Frontal cortex (tissue), 4 donors: ENCODE results near the gene PHACTR4. TPM values are rescaled to one million over a fixed set of nuclear protein-coding genes. Genes with fewer than 3 reads are reported as not detected.
A peak's percentile ranks its signal among the peaks of the same experiment; 100 is the strongest.
"Not testable (repeated sequence)": the region's sequence is repeated elsewhere in the genome, so short reads cannot be mapped to it uniquely, and the experiment has no call there.

Experiments
- DNase-seq, 2 donors: peaks; one replicate each; pipeline ENCODE4 v3.0.0; 2012; ENCODE audit warnings: low spot score in 2 of 2
- FAIRE-seq: peaks from 2 replicates; lab custom pipeline; 2012; peaks lifted over from hg19 to GRCh38; lab: Jason Lieb, UNC
- total RNA-seq: library from RNA; depleted of rRNA; stranded (reverse); fragments of >200 nt; gene quantifications from one replicate; pipeline ENCODE4 v1.2.3, GENCODE V29; 2014
- donor health status: control.
- donor health status: control.
- donor health status: control.

Gene PHACTR4
- total RNA-seq, 1 donor from 2014 or later = 10.6 TPM

DNA sequence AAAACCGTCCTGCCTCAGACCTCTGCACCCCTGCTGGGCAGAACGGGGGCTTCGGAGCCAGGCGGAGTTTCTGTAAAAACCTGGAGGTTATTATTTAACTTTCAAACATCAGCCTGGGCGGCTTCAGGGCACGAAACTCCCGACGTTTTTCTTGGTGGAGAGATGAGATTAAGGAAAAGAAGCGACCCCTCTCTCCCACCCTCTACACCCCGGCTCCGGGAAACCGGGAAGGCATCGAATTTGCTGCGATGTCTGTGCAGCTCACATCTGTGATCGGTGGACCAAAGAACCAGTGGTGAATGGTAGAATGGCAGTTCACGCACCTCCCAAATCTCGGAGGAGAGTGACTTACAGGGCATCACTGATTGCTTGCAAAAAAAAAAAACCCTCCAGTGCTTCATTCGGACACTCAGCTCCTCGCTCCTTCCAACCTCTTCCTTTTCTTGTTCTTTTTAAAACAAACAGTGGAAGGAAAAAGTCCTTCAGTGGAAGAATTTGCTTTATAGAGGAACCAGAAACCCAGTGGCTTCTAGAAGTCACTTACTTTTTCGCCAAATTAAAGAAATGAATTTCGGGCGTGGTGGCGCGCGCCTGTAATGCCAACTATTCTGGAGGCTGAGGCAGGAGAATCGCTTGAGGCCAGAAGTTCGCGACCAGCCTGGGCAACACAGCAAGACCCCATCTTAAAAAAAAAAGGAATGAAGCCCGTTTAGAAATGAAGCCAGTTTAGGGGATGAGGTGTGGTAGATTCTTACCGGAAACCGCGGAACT, 884 bp downstream of the PHACTR4 start:
- FAIRE-seq = no peak

DNA sequence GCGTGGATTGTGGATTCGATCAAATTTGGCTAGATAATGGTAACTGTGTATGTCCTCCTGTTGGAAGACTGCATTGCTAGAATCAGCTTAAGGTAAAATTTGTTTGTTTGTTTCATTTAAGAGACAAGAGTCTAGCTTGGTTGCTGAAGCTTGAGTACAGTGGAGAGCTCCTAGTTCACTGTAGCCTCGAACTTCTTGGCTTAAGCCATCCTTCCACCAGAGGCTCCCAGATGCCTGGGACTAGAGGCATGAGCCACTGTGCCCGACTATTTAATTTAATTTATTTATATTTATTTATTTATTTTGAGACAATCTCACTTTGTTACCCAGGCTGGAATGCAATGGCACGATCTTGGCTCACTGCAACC, 1.5 kb downstream of the PHACTR4 start:
- no peak for DNase-seq
- no peak for FAIRE-seq

More for the DNA sequence above, 884 bp downstream of the PHACTR4 start:
- peak; percentile 31 to 35 for DNase-seq

DNA sequence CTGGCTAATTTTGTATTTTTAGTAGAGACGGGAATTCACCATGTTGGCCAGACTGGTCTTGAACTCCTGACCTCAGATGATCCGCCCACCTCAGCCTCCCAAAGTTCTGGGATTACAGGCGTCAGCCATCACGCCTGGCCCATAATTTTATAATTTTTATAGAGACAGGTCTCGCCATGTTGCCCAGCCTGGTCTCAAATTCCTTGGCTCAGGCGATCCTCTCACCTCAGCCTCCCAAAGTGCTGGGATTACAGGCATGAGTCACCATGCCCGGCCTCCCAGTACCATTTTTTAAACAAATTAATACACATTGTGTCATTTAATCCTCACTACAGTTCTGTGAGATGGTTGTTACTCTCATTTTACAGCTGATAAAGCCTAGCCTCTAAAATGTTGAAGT, 3.9 kb downstream of the PHACTR4 start:
- not testable (repeated sequence) for FAIRE-seq, DNase-seq

DNA sequence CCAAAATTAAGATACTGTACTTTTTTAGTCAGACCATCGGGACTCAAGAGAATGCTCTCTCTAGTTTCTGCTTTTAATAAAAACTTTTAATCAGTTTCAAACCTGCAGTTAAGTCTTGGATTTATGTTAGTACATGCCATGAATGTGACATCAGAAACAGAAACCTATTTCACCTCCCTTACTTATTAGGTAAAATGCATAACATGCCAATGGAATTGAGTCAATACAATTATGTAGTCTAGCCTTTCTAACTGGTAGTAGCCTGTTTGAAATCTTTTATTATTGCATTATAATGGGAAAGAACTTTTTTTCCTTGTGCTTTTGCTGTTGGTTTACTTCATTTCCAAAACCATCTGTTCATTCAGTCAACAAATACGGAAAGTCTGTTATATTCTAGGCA, 4.8 kb downstream of the PHACTR4 start:
- DNase-seq (no peak), FAIRE-seq (no peak)

DNA sequence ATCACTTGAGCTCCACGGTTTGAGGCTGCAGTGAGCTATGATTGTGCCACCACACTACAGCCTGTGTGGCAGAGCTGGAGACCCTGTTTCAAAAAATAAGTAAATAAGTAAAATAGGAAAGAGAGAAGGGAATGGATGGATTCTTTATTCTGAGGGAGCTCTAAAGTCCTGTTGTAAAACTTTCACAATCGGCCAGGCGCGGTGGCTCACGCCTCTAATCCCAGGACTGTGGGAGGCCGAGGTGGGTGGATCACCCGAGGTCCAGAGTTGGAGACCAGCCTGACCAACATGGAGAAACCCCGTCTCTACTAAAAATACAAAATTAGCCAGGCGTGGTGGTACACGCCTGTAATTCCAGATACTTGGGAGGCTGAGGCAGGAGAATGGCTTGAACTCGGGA, 6.1 kb downstream of the PHACTR4 start:
- DNase-seq, FAIRE-seq: not testable (repeated sequence)

DNA sequence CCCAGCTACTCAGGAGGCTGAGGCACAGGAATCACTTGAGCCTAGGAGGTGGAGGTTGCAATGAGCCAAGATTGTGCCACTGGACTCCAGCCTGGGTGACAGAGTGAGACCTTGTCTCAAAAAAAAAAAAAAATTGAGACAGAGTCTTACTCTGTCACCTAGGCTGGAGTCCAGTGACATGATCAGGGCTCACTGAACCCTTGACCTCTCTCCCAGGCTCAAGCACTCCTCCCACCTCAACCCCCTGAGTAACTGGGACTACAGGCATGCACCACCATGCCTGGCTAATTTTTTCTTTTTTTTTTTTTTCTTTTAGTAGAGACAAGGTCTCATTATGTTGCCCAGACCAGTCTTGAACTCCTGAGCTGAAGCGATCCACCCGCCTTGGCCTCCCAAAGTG, 6.7 kb downstream of the PHACTR4 start:
- DNase-seq, FAIRE-seq: not testable (repeated sequence)

DNA sequence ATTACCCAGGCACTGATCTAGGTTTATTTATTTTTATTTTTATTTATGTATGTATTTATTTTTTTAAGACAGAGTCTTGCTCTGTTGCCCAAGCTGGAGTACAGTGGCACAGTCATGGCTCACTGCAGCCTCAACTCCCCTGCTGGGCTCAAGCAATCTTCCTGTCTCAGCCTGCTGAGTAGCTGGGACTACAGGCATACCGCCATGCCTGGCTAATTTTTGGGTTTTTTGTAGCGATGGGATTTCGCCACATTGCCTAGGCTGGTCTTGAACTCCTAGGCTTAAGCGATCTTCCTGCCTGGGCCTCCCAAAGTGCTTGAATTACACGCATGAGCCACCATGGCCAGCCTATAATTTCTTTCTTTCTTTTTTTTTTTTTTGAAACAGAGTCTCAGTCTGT, 9.4 kb downstream of the PHACTR4 start:
- DNase-seq (no peak), FAIRE-seq (no peak)

DNA sequence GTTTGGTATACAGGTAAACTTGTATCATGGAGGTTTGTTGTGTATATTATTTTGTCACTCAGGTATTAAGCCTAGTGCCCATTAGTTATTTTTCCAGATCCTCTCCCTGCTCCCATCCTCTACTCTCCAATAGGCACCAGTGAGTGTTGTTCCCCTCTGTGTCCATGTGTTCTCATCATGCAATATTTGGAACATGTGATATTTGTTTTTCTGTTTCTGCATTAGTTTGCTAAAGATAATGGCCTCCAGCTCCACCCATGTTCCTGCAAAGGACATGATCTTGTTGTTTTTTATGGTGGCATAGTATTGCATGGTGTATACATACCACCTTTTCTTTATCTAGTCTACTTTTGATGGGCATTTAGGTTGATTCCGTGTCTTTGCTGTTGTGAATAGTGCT, 10.9 kb downstream of the PHACTR4 start:
- no peak for FAIRE-seq
- no peak for DNase-seq

DNA sequence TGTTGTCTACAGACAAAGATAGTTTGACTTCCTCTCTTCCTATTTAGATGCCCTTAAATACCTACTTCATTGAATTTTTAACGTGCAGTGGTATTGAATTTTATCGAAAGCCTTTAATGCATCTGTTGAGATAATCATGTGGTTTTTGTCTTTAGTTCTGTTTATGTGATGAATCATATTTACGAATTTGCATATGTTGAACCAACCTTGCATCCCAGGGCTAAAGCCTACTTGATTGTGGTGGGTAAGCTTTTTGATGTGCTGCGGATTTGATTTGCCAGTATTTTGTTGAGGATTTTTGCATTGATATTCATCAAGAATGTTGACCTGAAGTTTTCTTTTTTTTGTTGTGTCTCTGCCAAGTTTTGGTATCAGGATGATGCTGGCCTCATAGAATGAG, 14.2 kb downstream of the PHACTR4 start:
- DNase-seq = not testable (repeated sequence)

DNA sequence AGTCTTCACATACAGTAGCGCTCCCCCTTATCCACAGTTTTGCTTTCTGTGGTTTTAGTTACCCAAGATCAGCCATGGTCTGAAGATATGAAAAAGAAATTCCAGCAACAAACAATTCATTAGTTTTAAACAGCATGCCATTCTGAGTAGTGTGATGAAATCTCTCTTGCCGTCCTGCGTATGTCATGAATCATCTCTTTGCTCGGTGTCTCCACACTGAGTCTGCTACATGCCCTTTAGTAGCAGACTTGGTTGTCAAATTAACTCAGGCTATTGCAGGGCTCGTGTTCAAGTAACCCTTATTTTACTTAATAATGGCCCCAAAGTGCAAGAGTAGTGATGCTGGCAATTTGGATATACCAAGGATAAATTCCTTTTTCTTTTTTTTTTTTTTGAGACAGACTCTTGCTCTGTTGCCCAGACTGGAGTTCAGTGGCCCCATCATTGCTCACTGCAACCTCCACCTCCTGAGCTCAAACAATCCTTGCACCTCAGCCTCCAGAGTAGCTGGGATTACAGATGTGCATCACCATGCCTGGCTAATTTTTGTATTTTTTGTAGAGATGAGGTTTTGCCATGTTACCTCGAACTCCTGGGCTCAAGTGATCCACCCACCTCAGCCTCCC, 22.6 kb downstream of the PHACTR4 start:
- DNase-seq (no peak), FAIRE-seq (no peak)

More for the DNA sequence above, 14.2 kb downstream of the PHACTR4 start:
- not testable (repeated sequence) for FAIRE-seq

DNA sequence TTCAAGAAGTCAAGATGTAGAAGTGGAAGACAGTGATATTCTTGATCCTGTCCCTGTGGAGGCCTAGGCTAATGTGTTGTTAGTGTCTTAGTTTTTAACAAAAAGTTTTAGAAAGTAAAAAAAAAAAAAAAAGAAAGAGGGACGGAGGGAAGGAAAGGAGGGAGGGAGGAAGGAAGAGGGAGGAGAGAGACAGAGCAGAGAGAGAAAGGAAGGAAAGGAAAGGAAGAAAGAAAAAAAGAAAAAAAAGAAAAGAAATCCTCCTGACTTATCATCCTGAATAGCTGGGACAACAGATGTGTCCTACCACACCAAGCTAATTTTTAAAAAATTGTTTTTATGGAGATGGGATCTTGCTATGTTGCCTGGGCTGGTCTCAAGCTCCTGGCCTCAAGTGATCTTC, 24.6 kb downstream of the PHACTR4 start:
- no peak for FAIRE-seq
- DNase-seq = no peak

DNA sequence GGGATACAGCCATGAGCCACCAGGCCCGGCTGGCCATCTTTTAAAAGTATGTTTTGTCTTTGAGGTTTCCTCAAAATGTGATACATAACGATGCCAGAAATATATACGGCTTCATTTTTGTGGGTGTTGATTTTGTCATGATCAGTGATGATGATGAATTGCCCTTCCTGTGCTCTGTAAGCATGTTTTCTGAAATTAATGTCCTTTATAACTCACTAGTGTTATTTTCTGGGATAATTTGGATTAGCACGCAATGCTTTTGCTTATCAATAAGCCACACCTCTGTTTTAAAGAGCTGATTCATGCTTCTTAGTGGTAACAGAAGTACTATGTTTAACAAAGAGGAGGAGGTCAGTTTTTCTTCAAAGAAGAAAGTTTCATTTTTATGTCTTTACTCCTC, 25.6 kb downstream of the PHACTR4 start:
- DNase-seq (no peak), FAIRE-seq (no peak)

DNA sequence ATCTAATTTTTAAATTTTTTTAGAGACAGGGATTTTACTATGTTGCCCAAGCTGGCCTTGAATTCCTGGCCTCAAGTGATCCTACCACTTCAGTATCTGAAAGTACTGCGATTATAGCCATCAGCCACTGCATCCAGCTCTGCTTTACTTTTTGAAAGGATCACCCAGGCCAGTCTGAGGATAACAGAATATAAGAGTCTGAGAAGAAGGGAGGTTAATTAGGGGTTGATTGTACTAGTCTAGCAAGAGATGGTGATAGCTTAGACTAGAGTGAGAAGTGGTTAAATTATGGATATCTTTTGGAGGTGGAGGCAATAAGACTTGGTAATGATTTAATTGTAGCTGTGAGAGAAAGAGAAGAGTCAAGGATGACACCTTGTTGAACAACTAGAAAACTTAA, 32.2 kb downstream of the PHACTR4 start:
- DNase-seq (no peak), FAIRE-seq (no peak)

DNA sequence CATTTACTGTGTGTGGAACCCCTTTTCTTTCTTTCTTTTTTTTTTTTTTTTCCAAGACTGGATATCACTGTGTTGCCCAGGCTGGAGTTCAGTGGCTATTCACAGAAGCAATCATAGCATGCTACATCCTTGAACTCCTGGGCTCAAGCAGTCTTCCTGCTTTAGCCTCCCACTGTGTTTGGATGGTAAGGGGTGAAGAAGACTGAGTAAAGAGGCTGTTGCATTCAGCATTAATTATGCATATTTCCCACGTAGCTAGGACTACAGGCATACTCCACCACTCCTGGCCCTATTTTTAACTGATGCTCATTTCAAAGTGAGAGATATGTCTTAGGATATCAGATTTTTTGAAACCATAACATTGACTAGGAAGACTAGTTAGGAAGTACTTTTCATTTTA, 39.5 kb downstream of the PHACTR4 start:
- DNase-seq = no peak

DNA sequence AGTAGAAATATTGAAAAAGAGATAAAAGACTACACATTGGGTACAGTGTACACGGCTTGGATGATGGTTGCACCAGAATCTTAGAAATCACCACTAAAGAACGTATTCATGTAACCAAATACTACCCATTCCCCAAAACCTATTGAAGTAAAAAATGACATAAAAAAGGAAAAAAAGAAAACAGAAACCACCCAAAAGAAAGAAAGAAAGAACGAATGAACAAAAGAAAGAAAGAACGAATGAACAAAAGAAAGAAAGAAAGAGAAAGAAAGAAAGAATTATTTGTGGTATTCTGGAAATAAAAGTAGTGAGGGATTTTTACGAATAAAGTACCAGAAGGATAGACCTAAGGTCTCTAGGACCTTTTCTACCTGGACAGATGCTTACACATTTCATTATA, 42.1 kb downstream of the PHACTR4 start:
- FAIRE-seq (no peak), DNase-seq (no peak)

More for the DNA sequence above, 39.5 kb downstream of the PHACTR4 start:
- FAIRE-seq = no peak

DNA sequence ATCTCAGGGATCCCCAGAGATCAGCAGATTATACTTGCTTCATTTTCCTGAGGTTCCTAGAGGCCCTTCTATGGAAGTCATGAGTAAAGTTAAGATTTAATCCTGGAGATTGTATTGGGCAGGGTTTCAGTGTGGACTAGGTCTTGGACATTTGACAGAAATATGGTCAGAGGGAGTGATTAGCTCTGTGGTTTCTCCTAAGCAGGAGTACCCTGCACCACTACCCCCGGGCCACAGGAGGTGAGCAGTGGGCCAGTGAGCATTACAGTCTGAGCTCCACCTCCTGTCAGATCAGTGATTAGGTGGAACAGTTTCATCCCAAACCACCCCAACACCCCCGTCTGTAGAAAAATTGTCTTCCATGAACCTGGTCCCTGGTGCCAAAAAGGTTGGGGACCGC, 43.2 kb downstream of the PHACTR4 start:
- FAIRE-seq (no peak), DNase-seq (no peak)

DNA sequence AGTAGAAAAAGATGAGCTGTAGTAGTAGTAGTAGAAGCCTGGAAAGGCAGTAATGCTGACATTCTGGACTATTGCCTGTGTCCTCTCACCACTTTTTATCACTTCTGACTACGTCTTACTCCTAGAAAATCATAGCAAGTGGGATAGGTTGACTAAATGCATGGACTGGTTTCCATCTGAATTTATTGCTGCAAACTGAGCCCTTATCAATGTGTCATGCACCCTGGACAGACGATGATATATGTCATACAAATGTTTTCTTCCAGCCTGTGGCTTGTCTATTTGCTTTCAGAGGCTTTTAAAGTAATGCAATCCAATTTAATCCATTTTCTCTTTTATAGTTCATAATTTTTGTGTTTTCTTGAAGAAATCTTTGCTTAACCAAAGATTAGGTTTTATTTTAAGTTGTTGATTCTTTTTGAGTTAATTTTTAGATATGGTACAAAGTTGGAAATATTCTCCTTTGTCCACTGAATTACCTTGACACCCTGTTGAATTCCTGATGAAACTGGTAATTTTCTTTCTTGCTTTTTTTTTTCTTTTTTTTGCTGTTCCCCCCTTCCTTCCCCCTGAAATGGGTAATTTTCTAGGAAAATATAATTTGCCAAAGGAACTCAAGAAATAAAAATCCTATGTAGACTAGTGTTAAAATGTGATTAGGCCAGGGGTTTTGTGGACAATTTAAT, 47.1 kb downstream of the PHACTR4 start:
- FAIRE-seq (no peak), DNase-seq (no peak)

DNA sequence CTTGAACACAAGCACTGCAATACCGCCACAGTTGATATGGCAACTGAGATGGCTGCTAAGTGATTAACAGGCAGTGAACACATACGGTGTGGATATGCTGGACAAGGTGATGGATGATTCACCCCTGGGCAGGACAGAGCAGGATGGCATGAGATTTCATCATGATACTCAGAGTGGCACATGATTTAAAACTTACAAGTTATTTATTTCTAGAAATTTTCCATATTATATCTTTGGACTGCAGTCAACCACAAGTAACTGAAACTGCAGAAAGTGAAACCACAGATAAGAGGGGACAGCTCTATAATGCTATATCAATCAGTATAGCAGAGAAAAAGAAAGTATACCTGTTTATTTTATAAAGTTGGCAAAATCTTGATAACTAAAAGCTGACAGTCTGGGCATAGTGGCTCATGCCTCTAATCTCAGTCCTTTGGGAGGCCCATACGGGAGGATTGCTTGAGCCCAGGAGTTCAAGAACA, 47.9 kb downstream of the PHACTR4 start:
- no peak for FAIRE-seq
- no peak for DNase-seq

DNA sequence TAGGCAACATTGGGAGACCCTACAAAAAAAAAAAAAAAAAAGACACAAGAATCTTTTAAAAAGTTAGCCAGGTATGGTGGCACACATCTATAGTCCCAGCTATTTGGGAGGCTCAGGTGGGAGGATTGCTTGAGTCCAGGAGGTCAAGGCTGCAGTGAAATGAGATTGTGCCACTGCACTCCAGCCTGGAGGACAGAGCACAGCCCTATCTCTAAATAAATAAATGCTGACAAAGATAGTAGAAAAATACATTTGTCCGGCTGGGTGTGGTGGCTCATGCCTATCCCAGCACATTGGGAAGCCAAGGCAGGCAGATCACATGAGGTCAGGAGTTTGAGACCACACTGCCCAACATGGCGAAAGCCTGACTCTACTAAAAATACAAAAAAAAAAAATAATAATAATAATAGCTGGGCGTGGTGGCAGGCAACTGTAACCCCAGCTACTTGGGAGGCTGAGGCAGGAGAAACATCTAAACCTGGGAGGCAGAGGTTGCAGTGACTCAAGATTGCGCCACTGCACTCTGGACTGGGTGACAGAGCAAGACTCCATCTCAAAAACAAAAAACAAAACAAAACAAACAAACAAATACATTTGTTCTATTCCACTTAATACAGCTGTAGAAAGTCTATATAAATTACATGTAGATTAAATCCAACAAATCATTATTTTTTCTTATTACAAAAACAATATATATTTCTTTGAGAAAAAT, 48.5 kb downstream of the PHACTR4 start:
- FAIRE-seq = no peak

DNA sequence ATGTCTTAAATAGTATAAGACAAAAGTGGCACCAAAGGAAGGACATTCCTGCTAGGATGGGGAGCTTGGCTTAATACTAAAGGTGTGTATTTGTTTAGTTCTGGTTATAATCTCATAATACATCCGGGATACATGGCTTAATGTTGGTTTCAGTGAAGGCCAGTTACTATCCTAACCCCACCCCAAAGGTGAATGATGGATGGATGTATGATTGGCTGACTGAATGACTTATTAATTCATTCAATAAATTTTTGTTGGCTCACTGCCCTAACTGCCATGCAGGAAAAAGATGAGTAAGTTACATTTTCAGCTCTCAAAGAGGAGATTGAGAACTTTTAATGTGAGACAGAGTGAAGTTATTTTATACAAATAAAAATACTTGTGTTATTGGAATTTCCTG, 52.2 kb downstream of the PHACTR4 start:
- DNase-seq = no peak
- no peak for FAIRE-seq

More for the DNA sequence above, 48.5 kb downstream of the PHACTR4 start:
- DNase-seq = no peak
